GM21717 (cell line): ENCODE results near the gene KDELR3.

Experiments used
- ATAC-seq: cut with Tn5 transposase; IDR thresholded peaks from one replicate; pipeline ENCODE4 v1.9.1; 2021; ENCODE audit warnings: mild to moderate bottlenecking, moderate library complexity; ENCODE audit not compliant: unreplicated experiment

The KDELR3 gene

DNA sequence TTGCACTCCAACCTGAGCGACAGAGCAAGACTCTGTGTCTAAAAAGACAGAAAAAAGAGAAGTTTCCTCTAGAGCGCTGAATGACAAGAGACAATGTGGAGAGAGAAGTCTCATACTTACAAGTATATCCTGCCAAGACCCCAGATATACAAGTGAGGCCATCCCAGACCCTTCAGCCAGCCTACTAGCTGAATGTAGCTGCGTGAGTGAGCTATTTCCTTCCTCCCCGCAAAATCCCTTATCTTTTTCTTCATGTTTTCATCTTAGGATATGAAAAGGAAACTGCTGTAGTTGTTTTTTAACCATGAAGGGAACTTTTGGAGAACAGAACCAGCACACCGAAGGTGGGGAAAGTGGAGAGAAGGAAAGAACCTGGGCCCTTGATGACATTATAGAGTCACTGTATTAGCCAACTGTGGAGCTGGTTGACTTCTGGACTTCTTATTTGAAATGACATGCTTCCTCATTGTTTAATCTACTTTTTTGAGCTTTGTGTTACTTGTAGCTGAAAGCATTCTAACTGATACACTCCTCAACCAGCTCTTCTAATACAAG lies 42.6 kb downstream of the KDELR3 start:
- no peak for ATAC-seq

- ATAC-seq = no peak
Measured at GRCh38 chr22:38513063-38513462, 45.2 kb downstream of the KDELR3 start.

- no peak for ATAC-seq
Measured at GRCh38 chr22:38518620-38519019, 50.7 kb downstream of the KDELR3 start.

DNA sequence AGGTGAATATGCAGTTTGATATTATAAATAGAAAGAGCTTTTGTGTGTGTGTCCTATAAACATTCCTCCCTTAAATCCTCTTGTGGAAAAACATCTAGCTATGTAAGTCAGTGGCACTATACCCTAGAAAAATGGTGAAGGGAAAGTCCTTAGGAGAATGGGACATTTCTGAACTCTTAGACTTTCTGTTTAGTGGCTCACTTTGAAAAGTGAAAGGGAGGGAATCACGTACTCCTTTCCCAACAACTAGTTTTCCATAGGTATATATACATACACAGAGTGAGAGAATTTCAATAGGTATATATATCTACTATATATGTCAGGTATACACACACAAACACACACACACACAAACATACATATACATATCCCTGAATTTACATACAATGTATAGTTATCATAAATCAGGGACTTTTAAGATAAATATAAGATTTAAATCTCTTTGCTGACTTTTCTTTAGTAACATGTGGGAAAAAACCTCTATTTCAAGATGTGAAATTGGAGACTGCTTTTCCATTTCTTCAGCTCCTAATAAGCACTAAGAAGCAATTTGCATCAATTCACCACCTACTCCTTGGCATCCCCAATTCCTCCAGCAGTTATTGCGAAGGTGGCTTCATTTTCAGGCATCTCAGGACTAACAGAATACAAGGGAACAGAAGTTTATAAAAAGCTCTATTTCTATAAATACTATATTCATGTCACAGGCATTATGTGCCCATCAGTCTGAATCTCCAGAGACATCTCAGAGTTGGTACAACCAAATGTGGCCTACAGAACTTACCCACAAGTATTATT lies 51.8 kb downstream of the KDELR3 start:
- no peak for ATAC-seq

DNA sequence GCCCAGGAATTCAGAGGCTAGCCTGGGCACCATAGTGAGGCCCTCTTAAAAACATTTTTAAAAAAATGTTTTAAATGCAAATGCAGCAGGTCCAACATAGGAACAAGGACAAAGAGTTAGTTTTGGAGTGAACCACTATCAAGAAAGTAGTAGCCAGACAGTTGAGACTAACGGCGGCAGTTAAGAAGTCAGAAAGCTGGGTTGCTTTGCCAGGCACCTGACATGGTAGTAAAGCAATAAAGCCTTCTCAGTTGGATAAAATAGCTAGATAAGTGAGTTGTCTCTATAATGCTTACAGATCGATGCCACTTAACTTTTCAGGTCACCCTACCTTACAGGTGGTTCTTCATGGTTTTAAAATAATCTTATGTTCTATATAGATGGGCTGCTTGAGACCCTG lies 55.1 kb downstream of the KDELR3 start:
- ATAC-seq = no peak

GRCh38 chr22:38523479-38523878 lies 55.6 kb downstream of the KDELR3 start:
- ATAC-seq = no peak

- ATAC-seq = no peak
Measured at GRCh38 chr22:38524429-38524828, 56.5 kb downstream of the KDELR3 start.

DNA sequence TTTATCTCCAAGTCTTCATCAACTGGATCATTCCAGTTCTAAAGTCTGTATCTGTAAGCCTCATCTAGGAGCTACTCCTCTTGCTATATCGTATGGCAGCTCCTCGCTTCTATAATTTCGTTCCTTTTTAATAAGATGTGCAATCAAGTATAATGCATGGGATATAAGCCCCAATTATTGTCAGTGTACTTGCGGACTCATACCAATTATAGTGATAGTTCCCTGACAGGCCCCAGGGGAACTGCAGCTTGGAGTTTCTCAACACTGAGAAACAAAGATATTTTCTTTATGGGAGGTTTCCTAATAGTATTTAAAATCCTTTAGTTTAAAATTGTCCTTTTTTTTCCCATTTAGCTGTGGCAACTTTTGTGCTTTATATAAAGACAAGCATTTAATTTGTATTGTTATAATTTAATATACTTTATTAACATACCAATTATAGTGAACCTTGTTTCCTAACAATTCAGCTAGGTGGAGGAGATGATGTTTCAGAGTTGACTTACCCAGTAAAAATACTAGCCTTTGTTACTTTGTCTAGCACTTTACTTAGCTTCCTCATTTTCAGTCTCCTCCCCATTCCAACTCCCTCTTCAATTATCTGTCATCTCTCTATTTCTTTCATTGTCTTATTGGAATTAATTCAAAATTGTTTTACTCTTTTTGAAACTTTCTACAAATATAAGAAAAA lies 63.5 kb downstream of the KDELR3 start:
- ATAC-seq = no peak
